ENCODE results near the gene SERTM2.

DNA sequence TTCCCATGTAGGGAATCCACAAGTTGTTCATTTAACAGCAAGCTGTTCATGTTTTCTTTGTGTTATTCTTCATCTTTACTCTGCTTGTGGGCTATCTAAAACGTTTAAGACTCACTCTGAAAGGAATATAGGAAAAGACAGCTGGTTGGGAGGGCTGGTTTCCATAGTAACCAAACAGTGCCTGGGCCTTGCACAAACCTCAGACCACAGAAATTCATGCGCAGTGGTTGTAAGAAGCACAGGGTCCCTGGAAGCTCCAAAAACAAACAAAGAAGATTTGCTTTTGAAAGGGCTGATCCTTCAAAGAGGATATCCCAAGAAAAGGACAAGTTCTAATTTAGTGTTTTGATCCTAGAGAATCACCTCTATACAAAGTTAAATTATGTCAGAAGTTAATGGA is 7.8 kb downstream of the SERTM2 start:
- TF ChIP-seq POLR2A (IDR thresholded peaks at IDR 0.05): no peak
- TF ChIP-seq, protein P1, sequence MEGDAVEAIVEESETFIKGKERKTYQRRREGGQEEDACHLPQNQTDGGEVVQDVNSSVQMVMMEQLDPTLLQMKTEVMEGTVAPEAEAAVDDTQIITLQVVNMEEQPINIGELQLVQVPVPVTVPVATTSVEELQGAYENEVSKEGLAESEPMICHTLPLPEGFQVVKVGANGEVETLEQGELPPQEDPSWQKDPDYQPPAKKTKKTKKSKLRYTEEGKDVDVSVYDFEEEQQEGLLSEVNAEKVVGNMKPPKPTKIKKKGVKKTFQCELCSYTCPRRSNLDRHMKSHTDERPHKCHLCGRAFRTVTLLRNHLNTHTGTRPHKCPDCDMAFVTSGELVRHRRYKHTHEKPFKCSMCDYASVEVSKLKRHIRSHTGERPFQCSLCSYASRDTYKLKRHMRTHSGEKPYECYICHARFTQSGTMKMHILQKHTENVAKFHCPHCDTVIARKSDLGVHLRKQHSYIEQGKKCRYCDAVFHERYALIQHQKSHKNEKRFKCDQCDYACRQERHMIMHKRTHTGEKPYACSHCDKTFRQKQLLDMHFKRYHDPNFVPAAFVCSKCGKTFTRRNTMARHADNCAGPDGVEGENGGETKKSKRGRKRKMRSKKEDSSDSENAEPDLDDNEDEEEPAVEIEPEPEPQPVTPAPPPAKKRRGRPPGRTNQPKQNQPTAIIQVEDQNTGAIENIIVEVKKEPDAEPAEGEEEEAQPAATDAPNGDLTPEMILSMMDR (IDR thresholded peaks at IDR 0.05): no peak

Measured in Peyer's patch (tissue), 4 donors.